ENCODE measurements around the gene CCSER1. TPM values are rescaled to one million over a fixed set of nuclear protein-coding genes. Genes with fewer than 3 reads are reported as not detected.
"Not testable (repeated sequence)": the region's sequence is repeated elsewhere in the genome, so short reads cannot be mapped to it uniquely, and the experiment has no call there.

The CCSER1 gene
- total and polyA plus RNA-seq, 2 donors (not counting 1 experiment from before 2014, with no cell fraction given) = 10.7 to 39.5 TPM

DNA sequence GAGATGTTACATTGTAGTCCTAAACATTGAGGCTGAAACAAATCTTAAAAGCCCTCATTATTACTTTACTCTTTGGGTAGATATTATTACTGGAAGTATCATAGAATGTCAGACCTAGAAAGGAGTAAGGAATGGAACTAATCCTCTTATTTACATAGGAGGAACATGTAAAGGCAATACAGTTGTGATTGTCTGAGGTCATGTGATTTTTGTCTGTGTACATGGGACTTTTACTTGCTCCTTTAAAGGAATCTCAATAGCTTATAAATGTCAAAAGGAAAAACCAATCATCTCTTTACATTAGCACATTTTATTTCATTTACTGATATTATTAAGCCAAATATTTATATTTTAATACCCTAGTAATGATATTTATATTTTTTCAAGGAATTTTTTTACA, 568.2 kb downstream of the CCSER1 start:
- Histone ChIP-seq H3K9me3 (ENCODE audit: control extremely low read depth in 1 of 3, control insufficient read depth in 2 of 3, insufficient read depth in 1 of 3, low read length in 2 of 3) (peaks cover 0 to 5% (median 4%) of the 10 kb centered on the region in 3 donors), H3K36me3 (replicated peaks in 1 of 2; ENCODE audit: control extremely low read depth in 1 of 2, control insufficient read depth in 1 of 2, extremely low read depth in 1 of 2, insufficient read depth in 2 of 2, low read length in 1 of 2) (no peaks in the 10 kb centered on the region), H3K4me2 (replicated peaks; ENCODE audit: low read depth, low read length, poor library complexity, severe bottlenecking) (no peak overlapping the region), H4K20me1 (ENCODE audit: control insufficient read depth, insufficient read depth, low read length, poor library complexity, severe bottlenecking) (no peaks in the 10 kb centered on the region), H3K27ac (ENCODE audit: low read length in 2 of 2) (no peak overlapping the region), H3K4me1 (ENCODE audit: control insufficient read depth in 2 of 2, insufficient read depth in 2 of 2, low read length in 2 of 2) (no peaks in the 10 kb centered on the region), H3K27me3 (replicated peaks in 1 of 4; ENCODE audit: control extremely low read depth in 1 of 4, control insufficient read depth in 3 of 4, insufficient read depth in 4 of 4, low read length in 3 of 4) (no peaks in the 10 kb centered on the region), H3K4me3 (ENCODE audit: control extremely low read depth in 1 of 5, extremely low read depth in 1 of 5, insufficient read depth in 1 of 5, low read depth in 2 of 5, low read length in 4 of 5) (no peak overlapping the region), H3K9ac (ENCODE audit: low read length) (no peak overlapping the region), H3K79me2 (ENCODE audit: control insufficient read depth, insufficient read depth, low read length) (no peaks in the 10 kb centered on the region), H2AFZ (ENCODE audit: insufficient read depth, low read depth, low read length, poor library complexity, severe bottlenecking) (no peak overlapping the region)
- DNase-seq (no peak), ATAC-seq (ENCODE audit: low read depth) (no peak)
- TF ChIP-seq, protein P1, sequence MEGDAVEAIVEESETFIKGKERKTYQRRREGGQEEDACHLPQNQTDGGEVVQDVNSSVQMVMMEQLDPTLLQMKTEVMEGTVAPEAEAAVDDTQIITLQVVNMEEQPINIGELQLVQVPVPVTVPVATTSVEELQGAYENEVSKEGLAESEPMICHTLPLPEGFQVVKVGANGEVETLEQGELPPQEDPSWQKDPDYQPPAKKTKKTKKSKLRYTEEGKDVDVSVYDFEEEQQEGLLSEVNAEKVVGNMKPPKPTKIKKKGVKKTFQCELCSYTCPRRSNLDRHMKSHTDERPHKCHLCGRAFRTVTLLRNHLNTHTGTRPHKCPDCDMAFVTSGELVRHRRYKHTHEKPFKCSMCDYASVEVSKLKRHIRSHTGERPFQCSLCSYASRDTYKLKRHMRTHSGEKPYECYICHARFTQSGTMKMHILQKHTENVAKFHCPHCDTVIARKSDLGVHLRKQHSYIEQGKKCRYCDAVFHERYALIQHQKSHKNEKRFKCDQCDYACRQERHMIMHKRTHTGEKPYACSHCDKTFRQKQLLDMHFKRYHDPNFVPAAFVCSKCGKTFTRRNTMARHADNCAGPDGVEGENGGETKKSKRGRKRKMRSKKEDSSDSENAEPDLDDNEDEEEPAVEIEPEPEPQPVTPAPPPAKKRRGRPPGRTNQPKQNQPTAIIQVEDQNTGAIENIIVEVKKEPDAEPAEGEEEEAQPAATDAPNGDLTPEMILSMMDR (IDR thresholded peaks at IDR 0.05) = no peak
- TF ChIP-seq EZH2 (IDR thresholded peaks at IDR 0.05; ENCODE audit: borderline replicate concordance, insufficient read depth, low read depth, low read length, poor library complexity, severe bottlenecking) = no peak
- POLR2A ChIA-PET = no interaction called here
- intact Hi-C loops (cut with micrococcal nuclease) = no loop called here
- Mint-ChIP-seq H3K27me3 (no peaks in the 10 kb centered on the region), H3K27ac (no peak overlapping the region), H3K4me3 (no peak overlapping the region), H3K4me1 (no peaks in the 10 kb centered on the region), H3K9me3 (ENCODE audit: insufficient read depth) (peaks cover 5% of the 10 kb centered on the region)
- CTCF ChIA-PET = no interaction called here

DNA sequence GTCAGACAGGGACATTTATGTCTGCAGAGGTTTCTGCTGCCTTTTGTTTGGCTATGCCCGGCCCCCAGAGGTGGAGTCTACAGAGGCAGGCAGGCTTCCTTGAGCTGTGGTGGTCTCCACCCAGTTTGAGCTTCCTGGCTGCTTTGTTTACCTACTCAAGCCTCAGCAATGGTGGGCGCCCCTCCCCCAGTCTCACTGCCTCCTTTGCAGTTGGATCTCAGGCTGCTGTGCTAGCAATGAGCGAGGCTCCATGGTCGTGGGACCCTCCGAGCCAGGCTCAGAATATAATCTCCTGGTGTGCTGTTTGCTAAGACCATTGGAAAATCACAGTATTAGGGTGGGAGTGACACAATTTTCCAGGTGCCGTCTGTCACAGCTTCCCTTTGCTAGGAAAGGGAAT, 578.3 kb downstream of the CCSER1 start:
- H4K20me1 ChIP-seq (ENCODE audit: control insufficient read depth, insufficient read depth, low read length, poor library complexity, severe bottlenecking); H3K36me3 ChIP-seq (replicated peaks in 1 of 2; ENCODE audit: control extremely low read depth in 1 of 2, control insufficient read depth in 1 of 2, extremely low read depth in 1 of 2, insufficient read depth in 2 of 2, low read length in 1 of 2); H3K4me3 Mint-ChIP-seq; H3K79me2 ChIP-seq (ENCODE audit: control insufficient read depth, insufficient read depth, low read length); H3K4me3 ChIP-seq (ENCODE audit: control extremely low read depth in 1 of 5, extremely low read depth in 1 of 5, insufficient read depth in 1 of 5, low read depth in 2 of 5, low read length in 4 of 5); H3K27me3 ChIP-seq (replicated peaks in 1 of 4; ENCODE audit: control extremely low read depth in 1 of 4, control insufficient read depth in 3 of 4, insufficient read depth in 4 of 4, low read length in 3 of 4); H3K27me3 Mint-ChIP-seq; DNase-seq; H3K4me1 Mint-ChIP-seq; ATAC-seq (ENCODE audit: low read depth); POLR2A ChIA-PET; H3K9me3 Mint-ChIP-seq (ENCODE audit: insufficient read depth); H3K27ac ChIP-seq (ENCODE audit: low read length in 2 of 2); CTCF ChIA-PET; intact Hi-C loops (cut with micrococcal nuclease); H3K9me3 ChIP-seq (ENCODE audit: control extremely low read depth in 1 of 3, control insufficient read depth in 2 of 3, insufficient read depth in 1 of 3, low read length in 2 of 3); H2AFZ ChIP-seq (ENCODE audit: insufficient read depth, low read depth, low read length, poor library complexity, severe bottlenecking); H3K4me1 ChIP-seq (ENCODE audit: control insufficient read depth in 2 of 2, insufficient read depth in 2 of 2, low read length in 2 of 2); H3K27ac Mint-ChIP-seq; H3K9ac ChIP-seq (ENCODE audit: low read length); H3K4me2 ChIP-seq (replicated peaks; ENCODE audit: low read depth, low read length, poor library complexity, severe bottlenecking): not testable (repeated sequence)
- WGBS (ENCODE audit: insufficient coverage) = 98% methylated on average over 5 of the region's 6 CpGs

Measured in B cell (primary cell).